ENCODE data around the gene PANK3. TPM values are rescaled to one million over a fixed set of nuclear protein-coding genes. Genes with fewer than 3 reads are reported as not detected.
A peak's percentile ranks its signal among the peaks of the same experiment; 100 is the strongest.

PANK3 gene
- total RNA-seq, 4 donors from 2014 or later, result 30.6 to 43.0 (median 35.3) TPM

- Histone ChIP-seq H3K27me3 (peaks cover 65% of the 10 kb centered on the region), H3K36me3 (no peaks in the 10 kb centered on the region), H3K27ac (no peak overlapping the region), H3K4me3 (no peak overlapping the region), H3K4me1 (peaks cover 0 to 15% (median 2%) of the 10 kb centered on the region in 3 donors), H3K9me3 (no peaks in the 10 kb centered on the region)
- TF ChIP-seq POLR2AphosphoS5 (IDR thresholded peaks at IDR 0.05) (no peak), POLR2A (IDR thresholded peaks at IDR 0.05) (no peak), CTCF (IDR thresholded peaks at IDR 0.05) (no peak), EP300 (IDR thresholded peaks at IDR 0.05) (no peak)
- 17 to 69% methylated on average over 1 to 5 of the region's 6 CpGs for WGBS, 2 donors (ENCODE audit: low coverage in 1 of 2)
- no peak for ATAC-seq
Observed at GRCh38 chr5:168531987-168532864, 46.9 kb downstream of the PANK3 start.

GRCh38 chr5:168531191-168531590, 48.0 kb downstream of the PANK3 start:
- Histone ChIP-seq H3K9me3 (no peaks in the 10 kb centered on the region), H3K27ac (no peak overlapping the region), H3K4me3 (no peak overlapping the region), H3K27me3 (peaks cover 65% of the 10 kb centered on the region), H3K4me1 (peaks cover 0 to 15% (median 2%) of the 10 kb centered on the region in 3 donors), H3K36me3 (no peaks in the 10 kb centered on the region)
- ATAC-seq, result no peak
- no peak for TF ChIP-seq POLR2AphosphoS5 (IDR thresholded peaks at IDR 0.05)
- no peak for TF ChIP-seq CTCF (IDR thresholded peaks at IDR 0.05)
- no peak for TF ChIP-seq EP300 (IDR thresholded peaks at IDR 0.05)
- no peak for TF ChIP-seq POLR2A (IDR thresholded peaks at IDR 0.05)
- WGBS, 2 donors (ENCODE audit: low coverage in 1 of 2), result 72 to 95% methylated on average over 2 to 3 of the region's 5 CpGs

GRCh38 chr5:168530621-168531150, 48.5 kb downstream of the PANK3 start:
- Histone ChIP-seq H3K27me3 (peaks cover 65% of the 10 kb centered on the region), H3K9me3 (no peaks in the 10 kb centered on the region), H3K36me3 (no peaks in the 10 kb centered on the region), H3K4me1 (peaks cover 0 to 15% (median 2%) of the 10 kb centered on the region in 3 donors), H3K4me3 (no peak overlapping the region), H3K27ac (no peak overlapping the region)
- TF ChIP-seq POLR2A (IDR thresholded peaks at IDR 0.05) (no peak), CTCF (IDR thresholded peaks at IDR 0.05) (no peak), POLR2AphosphoS5 (IDR thresholded peaks at IDR 0.05) (no peak)
- ATAC-seq, result no peak
- 27 to 94% methylated on average over 1 to 2 of the region's 4 CpGs for WGBS, 2 donors (ENCODE audit: low coverage in 1 of 2)

GRCh38 chr5:168529374-168530234, 49.6 kb downstream of the PANK3 start:
- Histone ChIP-seq H3K36me3 (no peaks in the 10 kb centered on the region), H3K27ac (no peak overlapping the region), H3K9me3 (no peaks in the 10 kb centered on the region), H3K27me3 (peaks cover 59% of the 10 kb centered on the region), H3K4me1 (peaks cover 0 to 15% (median 2%) of the 10 kb centered on the region in 3 donors), H3K4me3 (peak overlapping the region; percentile 3 to 55)
- WGBS, 2 donors (ENCODE audit: low coverage in 1 of 2), result 50% methylated on average over 6 of the region's 125 CpGs; no CpG with 5 or more reads in 1 of the 2 donors
- no peak for ATAC-seq
- TF ChIP-seq CTCF (IDR thresholded peaks at IDR 0.05), result no peak
- no peak for TF ChIP-seq POLR2AphosphoS5 (IDR thresholded peaks at IDR 0.05)
- TF ChIP-seq POLR2A (IDR thresholded peaks at IDR 0.05), result no peak
- no peak for TF ChIP-seq EP300 (IDR thresholded peaks at IDR 0.05)

Data from gastroesophageal sphincter (tissue), 4 donors.